Effector CD8-positive, alpha-beta T cell (primary cell): Measurements from ENCODE around the gene RNF213.

Source experiments
- DNase-seq: peaks from one replicate; lab custom pipeline; 2025; lab: John Stamatoyannopoulos, UW

Gene RNF213

GRCh38 chr17:80349151-80349651 is 88.5 kb downstream of the RNF213 start:
- no peak for DNase-seq

GRCh38 chr17:80349751-80350150 is 89.1 kb downstream of the RNF213 start:
- DNase-seq = no peak

GRCh38 chr17:80352216-80352895 is 91.7 kb downstream of the RNF213 start:
- no peak for DNase-seq

- DNase-seq = no peak
Measured at GRCh38 chr17:80352991-80353665, 92.5 kb downstream of the RNF213 start.

GRCh38 chr17:80353718-80354275 is 93.1 kb downstream of the RNF213 start:
- DNase-seq = no peak

- DNase-seq = no peak
Measured at GRCh38 chr17:80354336-80354735, 93.7 kb downstream of the RNF213 start.

GRCh38 chr17:80356231-80356856 is 95.7 kb downstream of the RNF213 start:
- no peak for DNase-seq

GRCh38 chr17:80358131-80358530 is 97.5 kb downstream of the RNF213 start:
- DNase-seq = no peak

GRCh38 chr17:80358861-80359260 is 98.2 kb downstream of the RNF213 start:
- DNase-seq = no peak

- no peak for DNase-seq
Measured at GRCh38 chr17:80359422-80360110, 98.9 kb downstream of the RNF213 start.

GRCh38 chr17:80360396-80360795 is 99.7 kb downstream of the RNF213 start:
- DNase-seq = no peak

GRCh38 chr17:80361495-80362220 is 101.0 kb downstream of the RNF213 start:
- DNase-seq = no peak

- DNase-seq = no peak
Measured at GRCh38 chr17:80362428-80363119, 101.9 kb downstream of the RNF213 start.

- no peak for DNase-seq
Measured at GRCh38 chr17:80363120-80363515, 102.5 kb downstream of the RNF213 start.

GRCh38 chr17:80363518-80364090 is 103.0 kb downstream of the RNF213 start:
- no peak for DNase-seq

- DNase-seq = no peak
Measured at GRCh38 chr17:80364091-80364691, 103.5 kb downstream of the RNF213 start.

- DNase-seq = no peak
Measured at GRCh38 chr17:80365001-80365965, 104.6 kb downstream of the RNF213 start.

GRCh38 chr17:80365983-80366382 is 105.3 kb downstream of the RNF213 start:
- no peak for DNase-seq

GRCh38 chr17:80367503-80367902 is 106.9 kb downstream of the RNF213 start:
- no peak for DNase-seq
